Lower leg skin (tissue), 3 donors: ENCODE data around the gene MS4A1.

Source experiments
- POLR2A ChIP-seq, 2 donors: fragments of 450-650 bp; IDR thresholded peaks; one replicate each; pipeline ENCODE4 v1.6.1; 2016 to 2017; ENCODE audit warnings: antibody characterized with exemption in 2 of 2, mild to moderate bottlenecking in 1 of 2, moderate library complexity in 1 of 2
- TF ChIP-seq, protein P1 (sequence below), 3 donors: fragments of 450-650 bp; IDR thresholded peaks; one replicate each; pipeline ENCODE4 v1.5.1; 2016; ENCODE audit warnings: antibody characterized with exemption in 3 of 3, mild to moderate bottlenecking in 3 of 3, moderate library complexity in 2 of 3

DNA sequence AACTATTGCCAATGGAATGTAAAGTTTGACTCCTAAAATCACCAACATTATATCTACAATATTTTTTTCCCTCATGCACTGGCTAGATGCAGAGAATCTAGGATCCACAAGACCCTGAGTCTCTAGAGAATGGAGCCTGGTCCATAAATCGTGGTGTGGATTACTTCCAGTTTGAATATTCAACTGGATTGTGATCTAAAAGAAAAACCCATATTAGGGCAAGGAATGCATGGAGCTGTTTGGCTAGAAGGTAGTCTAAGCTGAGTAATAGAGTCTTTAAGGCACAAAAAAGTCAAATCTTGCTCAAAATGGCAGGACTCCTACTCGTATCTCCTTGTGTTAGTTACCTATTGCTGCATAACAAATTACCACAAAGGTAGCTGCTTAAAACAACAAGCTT lies 35.6 kb upstream of the MS4A1 start:
- TF ChIP-seq POLR2A (IDR thresholded peaks at IDR 0.05) = no peak
- TF ChIP-seq, protein P1, sequence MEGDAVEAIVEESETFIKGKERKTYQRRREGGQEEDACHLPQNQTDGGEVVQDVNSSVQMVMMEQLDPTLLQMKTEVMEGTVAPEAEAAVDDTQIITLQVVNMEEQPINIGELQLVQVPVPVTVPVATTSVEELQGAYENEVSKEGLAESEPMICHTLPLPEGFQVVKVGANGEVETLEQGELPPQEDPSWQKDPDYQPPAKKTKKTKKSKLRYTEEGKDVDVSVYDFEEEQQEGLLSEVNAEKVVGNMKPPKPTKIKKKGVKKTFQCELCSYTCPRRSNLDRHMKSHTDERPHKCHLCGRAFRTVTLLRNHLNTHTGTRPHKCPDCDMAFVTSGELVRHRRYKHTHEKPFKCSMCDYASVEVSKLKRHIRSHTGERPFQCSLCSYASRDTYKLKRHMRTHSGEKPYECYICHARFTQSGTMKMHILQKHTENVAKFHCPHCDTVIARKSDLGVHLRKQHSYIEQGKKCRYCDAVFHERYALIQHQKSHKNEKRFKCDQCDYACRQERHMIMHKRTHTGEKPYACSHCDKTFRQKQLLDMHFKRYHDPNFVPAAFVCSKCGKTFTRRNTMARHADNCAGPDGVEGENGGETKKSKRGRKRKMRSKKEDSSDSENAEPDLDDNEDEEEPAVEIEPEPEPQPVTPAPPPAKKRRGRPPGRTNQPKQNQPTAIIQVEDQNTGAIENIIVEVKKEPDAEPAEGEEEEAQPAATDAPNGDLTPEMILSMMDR (IDR thresholded peaks at IDR 0.05) = no peak
